ENCODE results near the gene INTS6L. TPM values are rescaled to one million over a fixed set of nuclear protein-coding genes. Genes with fewer than 3 reads are reported as not detected.

The INTS6L gene
- total RNA-seq, 4 donors from 2014 or later = 0.19 to 1.6 (median 0.93) TPM

GRCh38 chrX:135544338-135544948 lies 24.0 kb downstream of the INTS6L start:
- TF ChIP-seq, protein P1, sequence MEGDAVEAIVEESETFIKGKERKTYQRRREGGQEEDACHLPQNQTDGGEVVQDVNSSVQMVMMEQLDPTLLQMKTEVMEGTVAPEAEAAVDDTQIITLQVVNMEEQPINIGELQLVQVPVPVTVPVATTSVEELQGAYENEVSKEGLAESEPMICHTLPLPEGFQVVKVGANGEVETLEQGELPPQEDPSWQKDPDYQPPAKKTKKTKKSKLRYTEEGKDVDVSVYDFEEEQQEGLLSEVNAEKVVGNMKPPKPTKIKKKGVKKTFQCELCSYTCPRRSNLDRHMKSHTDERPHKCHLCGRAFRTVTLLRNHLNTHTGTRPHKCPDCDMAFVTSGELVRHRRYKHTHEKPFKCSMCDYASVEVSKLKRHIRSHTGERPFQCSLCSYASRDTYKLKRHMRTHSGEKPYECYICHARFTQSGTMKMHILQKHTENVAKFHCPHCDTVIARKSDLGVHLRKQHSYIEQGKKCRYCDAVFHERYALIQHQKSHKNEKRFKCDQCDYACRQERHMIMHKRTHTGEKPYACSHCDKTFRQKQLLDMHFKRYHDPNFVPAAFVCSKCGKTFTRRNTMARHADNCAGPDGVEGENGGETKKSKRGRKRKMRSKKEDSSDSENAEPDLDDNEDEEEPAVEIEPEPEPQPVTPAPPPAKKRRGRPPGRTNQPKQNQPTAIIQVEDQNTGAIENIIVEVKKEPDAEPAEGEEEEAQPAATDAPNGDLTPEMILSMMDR (IDR thresholded peaks at IDR 0.05 in 4 of 5, conservative IDR thresholded peaks at IDR 0.05 in 1 of 5) = no peak
- no peak for TF ChIP-seq POLR2A (IDR thresholded peaks at IDR 0.05)
- no peak overlapping the region for H3K4me3 ChIP-seq
- DNase-seq (no peak), ATAC-seq (no peak)
- H3K27ac ChIP-seq = no peak overlapping the region
- in situ Hi-C loops (cut with MboI; ENCODE audit: low sequenced_read_pairs in 4 of 4) (no loop called here), intact Hi-C loops (cut with DNase I; ENCODE audit: low total_unique reads) (no loop called here)
- H3K9me3 ChIP-seq = no peaks in the 10 kb centered on the region
- no peaks in the 10 kb centered on the region for H3K36me3 ChIP-seq
- H3K27me3 ChIP-seq = no peaks in the 10 kb centered on the region
- no peaks in the 10 kb centered on the region for H3K4me1 ChIP-seq

GRCh38 chrX:135547767-135548166 lies 27.3 kb downstream of the INTS6L start:
- DNase-seq = no peak
- no peak for ATAC-seq
- Histone ChIP-seq H3K9me3 (no peaks in the 10 kb centered on the region), H3K27me3 (no peaks in the 10 kb centered on the region), H3K4me1 (no peaks in the 10 kb centered on the region), H3K36me3 (no peaks in the 10 kb centered on the region), H3K4me3 (no peak overlapping the region), H3K27ac (no peak overlapping the region)
- in situ Hi-C loops (cut with MboI; ENCODE audit: low sequenced_read_pairs in 4 of 4) = no loop called here
- intact Hi-C loops (cut with DNase I; ENCODE audit: low total_unique reads) = no loop called here
- no peak for TF ChIP-seq POLR2A (IDR thresholded peaks at IDR 0.05)
- TF ChIP-seq, protein P1 (IDR thresholded peaks at IDR 0.05 in 4 of 5, conservative IDR thresholded peaks at IDR 0.05 in 1 of 5) = no peak

DNA sequence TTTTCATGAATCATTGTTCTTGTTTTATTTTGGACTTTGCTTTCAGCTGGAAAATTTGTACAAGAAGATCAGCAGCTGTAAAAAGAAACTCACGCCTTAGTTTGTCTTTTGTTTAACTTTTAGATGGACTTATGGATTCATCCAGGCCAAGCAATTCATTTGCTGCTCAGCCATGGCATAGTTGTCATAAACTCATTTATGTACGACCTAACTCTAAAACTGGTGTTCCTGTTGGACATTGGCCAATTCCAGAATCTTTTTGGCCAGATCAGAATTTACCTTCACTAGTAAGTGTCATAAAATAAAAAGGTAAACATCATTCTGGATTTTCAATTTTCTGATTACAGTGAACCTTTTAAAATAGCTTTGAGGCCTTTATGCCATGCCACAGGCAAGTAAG lies 29.1 kb downstream of the INTS6L start:
- no peaks in the 10 kb centered on the region for H3K9me3 ChIP-seq
- H3K36me3 ChIP-seq = no peaks in the 10 kb centered on the region
- H3K27me3 ChIP-seq = no peaks in the 10 kb centered on the region
- ATAC-seq (no peak), DNase-seq (no peak)
- no peak overlapping the region for H3K27ac ChIP-seq
- no peaks in the 10 kb centered on the region for H3K4me1 ChIP-seq
- intact Hi-C loops (cut with DNase I; ENCODE audit: low total_unique reads) = no loop called here
- no peak overlapping the region for H3K4me3 ChIP-seq
- in situ Hi-C loops (cut with MboI; ENCODE audit: low sequenced_read_pairs in 4 of 4) = no loop called here
- TF ChIP-seq, protein P1 (IDR thresholded peaks at IDR 0.05 in 4 of 5, conservative IDR thresholded peaks at IDR 0.05 in 1 of 5) = no peak
- no peak for TF ChIP-seq POLR2A (IDR thresholded peaks at IDR 0.05)

GRCh38 chrX:135556055-135556454 lies 35.6 kb downstream of the INTS6L start:
- Histone ChIP-seq H3K4me3 (no peak overlapping the region), H3K9me3 (no peaks in the 10 kb centered on the region), H3K36me3 (no peaks in the 10 kb centered on the region), H3K4me1 (no peaks in the 10 kb centered on the region), H3K27ac (no peak overlapping the region), H3K27me3 (no peaks in the 10 kb centered on the region)
- no peak for DNase-seq
- no peak for ATAC-seq
- TF ChIP-seq, protein P1 (IDR thresholded peaks at IDR 0.05 in 4 of 5, conservative IDR thresholded peaks at IDR 0.05 in 1 of 5) = no peak
- TF ChIP-seq POLR2A (IDR thresholded peaks at IDR 0.05) = no peak
- intact Hi-C loops (cut with DNase I; ENCODE audit: low total_unique reads) = no loop called here
- in situ Hi-C loops (cut with MboI; ENCODE audit: low sequenced_read_pairs in 4 of 4) = no loop called here

- H3K4me3 ChIP-seq = no peak overlapping the region
- in situ Hi-C loops (cut with MboI; ENCODE audit: low sequenced_read_pairs in 4 of 4) = no loop called here
Measured at GRCh38 chrX:135557344-135557743, 36.9 kb downstream of the INTS6L start.

More at GRCh38 chrX:135557344-135557743, 36.9 kb downstream of the INTS6L start:
- no peaks in the 10 kb centered on the region for H3K27me3 ChIP-seq
- no peak for TF ChIP-seq POLR2A (IDR thresholded peaks at IDR 0.05)
- TF ChIP-seq, protein P1 (IDR thresholded peaks at IDR 0.05 in 4 of 5, conservative IDR thresholded peaks at IDR 0.05 in 1 of 5) = no peak
- no peaks in the 10 kb centered on the region for H3K36me3 ChIP-seq
- H3K9me3 ChIP-seq = no peaks in the 10 kb centered on the region
- H3K27ac ChIP-seq = no peak overlapping the region
- ATAC-seq (no peak), DNase-seq (no peak)
- intact Hi-C loops (cut with DNase I; ENCODE audit: low total_unique reads) = no loop called here
- no peaks in the 10 kb centered on the region for H3K4me1 ChIP-seq
